ENCODE measurements around the gene MCAM.

Gene MCAM

GRCh38 chr11:119266517-119267255, 50.2 kb downstream of the MCAM start:
- FAIRE-seq = no peak
- DNase-seq (ENCODE audit: low spot score) = no peak

DNA sequence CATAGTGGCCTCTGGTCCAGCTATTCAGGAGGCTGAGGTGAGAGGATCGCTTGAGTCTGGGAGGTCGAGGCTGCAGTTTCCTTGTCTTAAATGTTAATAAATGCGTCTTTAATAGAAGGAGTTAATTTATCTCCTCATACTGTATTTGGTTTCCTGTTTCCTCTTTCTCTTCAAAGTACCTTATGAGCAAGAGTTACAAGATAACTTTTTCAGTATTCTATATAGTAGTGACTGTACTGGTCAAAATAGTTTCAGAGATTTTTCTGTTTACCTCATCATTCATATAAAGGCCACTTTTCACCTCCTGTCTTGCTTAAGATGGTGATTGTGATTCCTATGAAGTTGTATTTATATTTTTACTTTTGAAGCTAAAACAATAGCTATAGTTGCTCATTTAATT, 50.9 kb downstream of the MCAM start:
- DNase-seq (ENCODE audit: low spot score) = no peak
- no peak for FAIRE-seq

DNA sequence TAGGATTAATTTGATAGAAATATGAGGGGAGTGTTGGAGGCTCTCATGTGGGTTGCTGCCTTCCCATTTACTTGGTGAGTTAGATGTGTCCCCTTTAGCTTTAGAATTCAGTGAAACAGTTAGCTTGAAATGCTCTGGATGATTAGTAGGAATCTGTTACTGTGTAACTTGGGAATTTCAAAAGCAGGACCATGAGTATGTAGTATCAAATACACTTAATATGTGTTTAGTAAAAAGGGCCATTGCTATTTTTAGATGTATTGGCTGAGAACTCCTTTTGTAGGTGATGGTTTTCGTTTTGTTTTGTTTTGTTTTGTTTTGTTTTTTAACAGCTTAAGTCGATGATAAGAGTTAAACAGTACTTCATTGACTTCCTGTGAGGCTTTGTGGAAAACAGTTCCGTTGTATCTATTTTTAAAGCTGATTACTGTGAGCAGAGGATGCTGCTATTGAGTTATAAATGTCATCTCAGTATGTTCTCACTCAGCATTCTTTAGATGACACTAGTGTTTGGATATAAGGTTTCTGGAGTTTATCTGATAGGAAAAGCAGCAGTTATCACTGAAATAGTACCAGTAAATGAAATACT, 53.5 kb downstream of the MCAM start:
- DNase-seq (ENCODE audit: low spot score) = no peak
- FAIRE-seq = peak; percentile 74

DNA sequence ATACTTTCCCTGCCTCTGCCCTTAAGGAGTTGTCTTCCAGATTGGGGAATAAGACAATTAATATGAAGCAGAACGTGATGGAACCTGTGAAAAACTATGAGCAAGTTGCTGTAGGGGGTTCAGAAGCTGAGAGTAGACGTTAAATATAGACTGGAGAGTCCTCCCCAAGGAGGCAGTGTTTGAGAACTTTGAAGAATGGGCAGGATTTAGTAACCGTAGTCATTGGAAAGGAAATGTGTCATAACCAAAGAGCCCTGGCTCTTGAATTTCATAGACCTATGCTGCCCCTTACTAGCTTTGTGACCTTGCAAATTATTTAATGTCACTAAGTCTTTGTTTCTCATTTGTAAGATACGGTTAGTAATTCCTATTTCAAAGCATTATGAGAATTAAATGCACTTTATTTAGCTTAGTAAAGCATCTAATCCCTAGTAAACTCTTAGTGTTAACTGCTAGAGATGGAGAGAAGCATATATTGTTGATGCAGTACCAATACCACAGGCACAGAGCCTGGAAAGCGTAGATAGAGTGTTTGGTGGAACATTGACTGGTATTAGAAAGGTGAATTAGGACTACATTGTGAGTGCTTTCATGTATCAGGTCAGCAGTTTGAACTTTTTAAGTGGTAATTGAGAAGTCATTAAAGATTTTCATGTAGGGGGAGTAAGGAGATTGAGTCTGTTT, 54.1 kb downstream of the MCAM start:
- DNase-seq (ENCODE audit: low spot score) = peak; percentile 26
- peak; percentile 48 for FAIRE-seq

GRCh38 chr11:119258983-119259382, 57.9 kb downstream of the MCAM start:
- DNase-seq (ENCODE audit: low spot score) (no peak), FAIRE-seq (no peak)
